GM18858 (cell line): Measurements from ENCODE around the gene UBE2D4.
"Not testable (repeated sequence)": the region's sequence is repeated elsewhere in the genome, so short reads cannot be mapped to it uniquely, and the experiment has no call there.

ENCODE experiments used
- ATAC-seq: cut with Tn5 transposase; IDR thresholded peaks from one replicate; pipeline ENCODE4 v1.9.1; 2021; ENCODE audit not compliant: unreplicated experiment

The UBE2D4 gene

DNA sequence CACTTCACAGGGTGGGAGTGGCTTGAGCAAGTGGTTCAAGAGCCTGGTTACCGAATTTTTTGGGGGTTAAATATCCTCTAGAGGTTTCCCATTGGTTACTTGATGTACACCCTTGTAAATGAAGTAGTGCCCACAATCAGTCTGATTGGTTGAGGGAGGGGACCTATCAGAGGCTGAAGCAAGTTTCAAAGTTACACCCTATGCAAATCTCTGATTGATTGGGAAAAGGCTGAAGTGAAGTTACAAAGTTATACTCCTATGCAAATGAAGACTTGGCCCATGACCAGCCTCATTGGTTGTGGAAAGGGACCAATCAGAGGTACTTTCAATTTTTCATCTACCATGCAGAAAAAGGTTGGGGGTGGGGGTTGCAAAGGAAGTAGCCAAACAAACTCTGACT lies 34.7 kb downstream of the UBE2D4 start:
- no peak for ATAC-seq

DNA sequence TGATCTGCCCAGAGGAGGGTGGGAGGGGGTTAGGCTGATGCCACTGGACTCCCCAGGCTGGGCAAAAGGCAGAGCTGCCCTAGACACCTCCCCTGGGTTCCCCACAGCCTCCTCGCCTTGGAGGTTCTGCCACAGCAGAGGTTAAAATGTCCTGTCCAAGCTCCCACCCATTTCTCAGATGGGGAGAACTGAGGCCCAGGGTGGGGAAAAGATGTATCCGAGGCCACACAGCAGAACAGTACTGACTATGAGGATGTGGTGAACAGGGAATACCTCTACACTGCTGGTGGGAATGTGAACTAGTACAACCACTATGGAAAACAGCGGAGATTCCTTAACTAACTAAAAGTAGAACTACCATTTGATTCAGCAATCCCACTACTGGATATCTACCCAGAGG lies 40.2 kb downstream of the UBE2D4 start:
- not testable (repeated sequence) for ATAC-seq

DNA sequence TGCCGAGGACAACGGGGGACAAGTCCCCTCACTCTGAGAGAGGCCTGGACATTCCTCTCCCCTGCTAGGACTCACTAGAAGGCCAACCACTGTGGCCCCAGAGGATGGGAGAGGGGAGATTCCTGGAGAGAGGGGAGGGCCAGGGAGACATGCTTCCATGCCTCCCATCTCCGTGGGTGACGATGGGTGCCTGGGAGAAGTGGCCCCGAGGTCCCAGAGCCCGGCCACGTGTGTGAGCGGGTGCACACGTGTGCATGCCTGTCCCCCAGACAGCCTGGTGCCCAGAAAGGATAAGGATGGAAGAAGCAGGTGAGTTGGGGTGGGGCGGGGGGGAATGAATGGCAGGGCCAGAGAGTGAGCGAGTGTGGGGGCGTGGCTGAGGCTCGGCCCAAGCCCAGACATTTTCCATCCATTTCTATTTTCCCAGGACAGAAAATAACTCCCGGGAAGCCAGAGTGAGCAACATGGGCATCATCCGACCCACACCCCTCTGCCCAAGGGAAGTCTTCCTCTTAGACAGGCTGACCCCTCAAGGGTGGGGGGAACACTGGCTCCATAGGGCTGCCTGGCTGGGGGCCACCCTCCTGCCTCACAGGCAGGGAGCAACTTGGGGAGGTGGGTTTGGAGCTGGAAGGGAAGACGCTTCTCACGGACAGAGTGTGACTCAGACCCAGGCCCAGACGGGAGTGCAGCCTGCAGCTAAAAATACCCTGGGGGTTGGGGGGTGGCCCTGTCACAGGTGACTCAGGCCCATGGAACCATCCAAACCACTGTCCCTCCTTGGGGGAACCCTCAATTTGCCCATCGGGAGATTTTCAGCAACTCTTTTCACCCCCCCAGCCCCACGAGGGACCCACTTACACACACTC lies 42.2 kb downstream of the UBE2D4 start:
- ATAC-seq = not testable (repeated sequence)

DNA sequence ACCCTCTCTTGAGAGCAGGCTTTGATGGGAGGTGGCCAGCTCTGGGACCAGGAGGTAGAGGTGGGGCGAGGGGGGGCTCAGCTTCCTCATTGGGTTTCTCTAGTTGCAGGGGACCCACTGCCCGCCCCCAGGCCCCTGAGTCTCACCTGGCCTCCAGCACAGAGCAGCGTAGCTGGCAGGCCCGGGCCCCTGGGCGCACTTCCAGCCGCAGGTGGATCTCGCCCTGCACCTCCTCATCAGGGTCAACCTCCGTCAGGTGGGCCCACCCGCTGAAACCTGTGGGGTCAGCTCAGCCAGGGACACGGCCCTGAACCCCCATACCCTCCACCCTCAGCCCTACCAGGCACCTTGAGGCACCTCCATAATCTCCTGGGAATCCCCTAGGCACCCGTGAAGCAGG lies 43.4 kb downstream of the UBE2D4 start:
- ATAC-seq = not testable (repeated sequence)

DNA sequence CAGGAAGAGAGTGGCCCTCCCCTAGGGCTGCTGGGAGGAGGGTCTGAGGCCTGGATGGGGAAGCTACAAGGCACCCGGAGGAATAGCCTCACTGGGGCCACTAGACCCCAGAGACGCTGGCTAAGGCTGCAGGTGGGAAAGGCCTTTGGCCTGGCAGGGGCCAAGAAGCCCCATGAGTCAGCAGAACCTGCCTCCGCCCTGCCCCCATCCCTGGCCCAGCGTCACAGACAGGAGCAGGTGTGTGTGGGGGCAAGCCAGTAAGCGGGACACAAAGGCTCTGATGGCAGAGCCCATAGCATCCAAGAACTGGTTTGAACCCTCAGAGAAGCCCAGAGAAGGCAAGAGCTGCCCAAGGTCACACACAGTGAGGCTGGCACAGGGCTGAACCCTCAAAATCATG lies 44.5 kb downstream of the UBE2D4 start:
- ATAC-seq = not testable (repeated sequence)

DNA sequence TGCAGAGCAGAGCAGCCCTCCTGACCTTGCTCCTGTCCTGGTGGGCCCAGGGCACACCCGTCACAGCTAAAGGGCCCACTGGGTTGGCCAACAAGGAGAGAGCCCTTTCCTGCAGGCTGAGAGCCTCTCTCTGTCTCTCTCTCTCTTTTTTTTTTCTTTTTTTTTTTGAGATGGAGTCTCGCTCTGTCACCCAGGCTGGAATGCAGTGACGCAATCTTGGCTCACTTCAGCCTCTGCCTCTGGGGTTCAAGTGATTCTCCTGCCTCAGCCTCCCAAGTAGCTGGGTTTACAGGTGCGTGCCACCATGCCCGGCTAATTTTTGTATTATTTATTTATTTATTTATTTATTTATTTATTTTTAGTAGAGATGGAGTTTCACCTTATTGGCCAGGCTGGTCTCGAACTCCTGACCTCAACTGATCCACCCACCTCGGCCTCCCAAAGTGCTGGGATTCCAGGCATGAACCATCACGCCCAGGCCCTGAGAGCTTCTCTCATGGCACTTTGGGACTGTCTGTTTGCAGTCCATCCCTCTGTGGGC lies 47.9 kb downstream of the UBE2D4 start:
- not testable (repeated sequence) for ATAC-seq

DNA sequence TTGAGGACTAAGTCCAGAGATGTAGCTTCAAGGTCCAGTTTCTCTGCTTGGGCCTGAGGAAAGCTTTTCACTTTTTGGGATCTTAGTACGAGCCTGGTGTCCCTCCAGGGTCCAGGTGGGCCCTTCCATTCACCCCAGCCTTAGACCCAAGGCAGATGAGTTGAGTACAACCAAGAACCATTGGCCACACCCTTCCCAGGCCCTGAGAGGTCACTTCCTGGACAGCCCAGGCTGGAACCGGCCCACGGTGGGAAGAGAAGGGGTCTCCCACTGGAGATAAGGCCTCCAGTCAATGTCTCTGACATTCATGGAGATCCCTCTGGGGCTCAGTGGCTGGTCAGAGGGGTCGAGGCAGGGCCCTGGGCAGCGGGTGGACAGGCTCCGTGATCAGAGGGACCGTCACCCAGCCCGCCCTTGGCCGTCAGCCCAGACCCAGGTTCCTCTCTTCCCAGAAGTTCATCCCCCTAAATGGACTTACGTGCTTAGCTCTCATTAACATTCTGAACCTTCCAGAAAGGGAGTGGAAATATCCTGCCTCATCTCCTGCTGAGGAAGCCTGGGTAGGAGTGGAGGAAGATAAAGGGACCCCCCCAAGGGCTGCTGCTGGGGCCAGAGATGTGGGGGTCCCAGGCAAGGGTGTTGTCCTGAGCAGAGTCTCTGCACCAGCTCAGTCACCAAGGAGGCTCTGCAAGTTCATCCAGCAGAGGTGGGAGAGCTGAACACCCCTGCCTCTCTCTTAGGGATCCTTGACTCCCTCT lies 48.7 kb downstream of the UBE2D4 start:
- ATAC-seq = not testable (repeated sequence)

DNA sequence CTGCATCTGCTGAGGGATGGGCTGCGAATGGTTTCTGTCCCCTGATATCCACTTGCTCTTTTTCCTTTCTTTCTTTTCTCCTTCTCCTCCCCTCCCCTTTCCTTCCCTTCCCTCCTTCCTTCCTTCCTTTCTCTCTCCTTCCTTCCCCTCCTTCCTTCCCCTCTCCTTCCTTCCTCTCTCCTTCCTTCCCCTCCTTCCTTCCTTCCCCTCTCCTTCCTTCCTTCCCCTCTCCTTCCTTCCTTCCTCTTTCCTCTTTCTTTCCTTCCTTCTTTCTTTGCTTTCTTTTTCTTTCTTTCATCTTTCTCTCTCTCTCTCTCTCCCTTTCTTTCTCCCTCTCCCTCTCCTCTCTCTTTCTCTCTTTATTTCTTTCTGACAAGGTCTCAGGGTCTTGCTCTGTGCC lies 51.3 kb downstream of the UBE2D4 start:
- no peak for ATAC-seq

DNA sequence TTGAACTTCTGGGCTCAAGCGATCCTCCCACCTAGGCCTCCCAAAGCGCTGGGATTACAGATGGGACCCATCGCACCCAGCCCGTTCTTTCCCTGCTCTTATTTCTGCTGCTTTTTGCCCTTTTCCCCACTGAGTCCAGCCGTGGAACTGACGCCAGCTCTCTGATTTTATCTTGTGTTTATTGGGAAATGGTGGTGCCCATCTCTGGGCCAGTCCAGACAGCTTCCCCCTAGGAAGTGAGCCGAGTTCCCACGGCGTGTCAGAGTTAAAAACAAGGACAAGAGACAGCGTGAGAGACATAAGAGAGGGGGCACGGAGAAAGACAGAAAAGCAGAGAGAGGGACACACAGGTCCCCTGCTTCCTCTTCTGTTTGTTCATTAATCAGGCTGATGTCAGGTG lies 51.9 kb downstream of the UBE2D4 start:
- not testable (repeated sequence) for ATAC-seq

DNA sequence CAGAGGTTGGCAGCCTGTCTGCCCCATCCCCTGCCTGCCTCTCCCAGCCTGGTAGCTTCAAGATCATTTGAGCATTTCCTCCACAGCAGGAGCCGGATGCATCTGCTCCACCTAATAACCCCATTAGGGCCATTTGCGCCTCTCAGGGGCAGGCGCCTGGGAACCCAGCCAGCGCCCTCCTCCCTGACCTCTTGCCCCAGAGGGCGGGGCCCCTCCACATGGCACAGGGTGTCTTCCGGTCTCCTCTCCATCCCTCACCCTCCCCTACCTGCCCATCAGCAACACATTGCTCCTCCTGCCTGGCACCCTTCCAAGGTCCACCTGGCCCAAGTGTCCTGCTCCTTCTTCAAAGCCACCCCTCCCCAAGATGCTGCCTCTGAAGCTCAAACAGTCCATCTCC lies 56.6 kb downstream of the UBE2D4 start:
- ATAC-seq = not testable (repeated sequence)

DNA sequence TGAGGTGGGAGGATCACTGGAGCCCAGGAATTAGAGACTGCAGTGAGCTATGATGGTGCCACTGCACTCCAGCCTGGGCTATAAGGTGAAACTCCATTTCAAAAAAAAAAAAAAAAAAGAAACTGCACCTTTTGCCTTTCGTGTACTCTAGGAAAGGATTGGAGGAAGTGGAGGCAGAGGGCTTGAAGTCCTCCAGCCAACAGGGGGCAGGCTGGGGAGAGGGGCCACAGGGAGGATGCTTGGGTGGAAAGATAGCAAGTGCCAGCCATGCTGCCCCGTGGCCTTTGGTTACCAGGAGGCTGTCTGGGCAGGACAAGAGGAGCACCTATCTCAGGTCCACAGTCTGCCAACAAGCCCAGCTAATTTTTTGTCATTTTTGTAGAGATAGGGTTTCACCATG lies 57.5 kb downstream of the UBE2D4 start:
- not testable (repeated sequence) for ATAC-seq

DNA sequence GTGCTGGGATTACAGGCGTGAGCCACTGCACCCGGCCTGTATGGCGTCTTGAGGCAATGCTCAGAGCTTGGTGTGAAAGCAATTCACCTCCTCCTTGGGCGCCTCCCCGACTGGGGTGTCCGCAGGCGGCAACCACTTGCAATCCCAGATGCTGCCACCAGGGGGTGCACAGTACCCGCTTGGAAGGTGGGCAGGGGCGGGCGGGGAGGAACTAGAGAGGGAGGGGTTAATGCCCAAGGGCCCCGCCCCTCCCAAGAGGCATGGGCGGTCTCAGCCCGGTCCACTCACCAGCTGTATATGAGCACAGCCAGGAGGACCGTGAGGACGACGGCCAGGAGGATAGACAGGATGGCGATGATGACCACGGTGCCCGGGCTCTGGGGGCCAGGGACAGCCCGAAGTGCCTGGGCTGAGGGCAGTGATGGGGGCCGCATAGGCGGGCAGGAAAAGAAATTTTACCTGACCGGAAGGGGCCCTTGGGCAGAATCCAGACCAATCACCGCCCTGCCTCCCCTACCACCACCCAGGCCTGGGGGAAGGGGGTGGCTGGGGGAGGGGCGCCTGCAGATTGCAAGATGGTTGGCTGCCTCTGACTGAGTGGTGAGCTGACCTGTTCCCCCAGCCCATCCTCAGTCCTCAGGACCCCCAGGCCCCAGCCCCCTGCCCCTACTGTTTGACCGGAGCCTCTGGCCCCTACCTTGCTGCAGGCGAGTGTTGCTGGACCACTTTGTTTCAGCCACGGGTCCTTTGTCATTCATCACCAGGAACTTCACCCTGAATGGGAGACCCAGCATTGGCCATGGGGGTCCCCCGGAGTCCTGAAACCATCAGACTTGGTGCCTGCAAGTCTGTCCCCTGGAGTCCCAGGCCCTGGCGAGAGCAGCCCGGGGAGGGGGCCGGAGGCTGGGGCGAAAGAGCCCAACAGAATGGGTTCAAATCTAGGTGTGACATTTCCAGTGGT lies 59.9 kb downstream of the UBE2D4 start:
- peak; percentile 56 for ATAC-seq

DNA sequence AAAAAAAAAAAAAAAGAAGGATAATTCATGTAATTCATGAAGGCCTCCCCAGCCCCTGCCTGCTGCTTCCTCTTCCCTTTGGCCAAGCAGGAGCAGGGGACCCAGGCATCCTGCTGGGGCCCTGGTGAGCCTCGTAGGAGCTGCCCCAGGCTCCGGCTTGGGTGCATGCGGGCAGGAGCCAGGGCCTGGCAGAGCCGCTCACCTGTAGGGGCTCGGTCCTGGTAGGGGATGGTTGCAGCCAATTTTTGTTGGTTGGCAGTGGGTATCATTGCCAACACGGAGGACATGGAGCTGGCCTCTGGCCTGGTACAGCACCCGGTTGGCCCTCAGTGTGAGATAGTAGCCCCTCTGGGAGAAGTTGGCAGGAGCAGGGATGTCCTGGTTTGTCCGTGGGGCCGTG lies 61.2 kb downstream of the UBE2D4 start:
- ATAC-seq = not testable (repeated sequence)

DNA sequence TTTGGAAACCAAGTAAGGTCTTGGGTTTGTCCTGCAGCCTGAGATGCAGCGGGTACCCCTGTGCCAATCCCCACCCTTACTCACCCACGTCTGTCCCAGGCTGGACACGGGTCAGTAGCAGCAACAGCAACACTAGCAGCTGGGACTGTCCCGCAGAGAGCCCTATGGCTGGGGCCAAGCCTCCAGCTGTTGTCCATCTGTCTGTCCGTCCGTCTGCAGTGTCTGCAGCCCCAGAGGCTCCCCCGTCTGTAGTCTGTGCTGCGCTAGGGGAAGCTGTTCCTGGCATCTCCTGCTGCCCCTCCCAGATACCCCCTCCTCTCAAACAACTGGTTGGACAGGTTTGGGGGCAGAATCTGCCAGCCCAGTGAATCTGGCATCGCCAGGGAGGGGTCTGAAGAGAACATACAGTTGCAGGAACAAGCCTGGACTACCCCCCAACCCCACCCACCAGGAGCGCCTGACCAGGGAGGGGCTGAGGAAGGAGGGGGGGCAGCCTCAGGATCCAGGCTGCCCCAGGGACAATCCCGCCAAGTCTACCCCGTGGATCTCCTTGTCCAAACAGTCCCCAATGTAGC lies 63.9 kb downstream of the UBE2D4 start:
- not testable (repeated sequence) for ATAC-seq

DNA sequence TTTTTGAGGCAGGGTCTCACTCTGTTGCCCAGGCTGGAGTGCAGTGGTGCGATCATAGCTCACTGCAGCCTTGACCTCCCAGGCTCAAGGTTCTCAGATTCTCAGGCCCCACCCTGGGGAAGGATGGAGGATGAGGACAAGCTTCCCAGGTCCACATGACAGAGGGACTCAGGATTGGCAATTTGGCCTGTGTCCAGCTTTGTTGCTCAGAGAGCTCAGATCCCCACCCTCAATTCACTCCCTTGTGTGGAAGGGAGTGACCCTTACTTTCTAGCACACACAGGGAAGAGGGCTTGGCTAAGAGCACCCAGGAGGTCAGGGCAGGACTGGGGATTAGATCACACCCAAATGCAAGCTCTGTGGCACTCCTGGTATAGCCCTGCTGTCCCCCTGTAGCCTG lies 64.6 kb downstream of the UBE2D4 start:
- not testable (repeated sequence) for ATAC-seq

DNA sequence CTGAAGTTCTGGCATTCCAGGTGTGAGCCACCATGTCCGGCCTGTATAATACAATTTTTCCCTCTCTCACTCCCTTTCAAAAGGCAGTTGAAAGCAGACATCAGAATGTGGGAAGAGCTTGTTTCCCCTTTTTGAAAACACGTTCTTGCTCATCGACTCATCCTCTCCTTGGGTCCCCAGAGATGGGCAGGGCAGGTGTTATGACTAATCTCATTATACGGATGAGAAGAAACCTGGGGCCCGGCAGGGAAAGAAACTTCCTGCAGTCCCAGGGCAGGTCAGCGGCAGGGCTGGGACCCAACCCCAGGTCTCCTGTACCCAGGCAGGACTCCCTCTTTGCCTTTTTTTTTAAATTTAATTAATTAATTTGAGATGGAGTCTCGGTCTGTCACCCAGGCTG lies 66.7 kb downstream of the UBE2D4 start:
- peak; percentile 85 for ATAC-seq

DNA sequence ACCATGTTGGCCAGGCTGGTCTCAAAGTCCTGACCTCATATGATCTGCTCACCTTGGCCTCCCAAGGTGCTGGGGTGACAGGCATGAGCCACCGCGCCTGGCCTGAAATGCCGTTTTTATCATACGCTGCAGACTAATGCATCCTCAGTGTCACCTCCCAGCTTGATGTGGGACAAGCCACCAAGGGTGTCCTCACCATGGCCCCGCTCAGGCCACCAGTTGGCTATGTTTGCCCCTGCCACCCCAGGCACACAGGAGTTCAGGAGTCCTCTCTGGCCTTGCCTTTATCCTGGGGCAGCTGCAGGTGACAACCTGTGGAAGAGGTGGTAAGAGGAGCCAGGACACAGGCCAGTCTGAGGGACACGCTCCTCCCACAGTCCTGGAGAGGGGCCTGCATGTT lies 68.4 kb downstream of the UBE2D4 start:
- not testable (repeated sequence) for ATAC-seq

DNA sequence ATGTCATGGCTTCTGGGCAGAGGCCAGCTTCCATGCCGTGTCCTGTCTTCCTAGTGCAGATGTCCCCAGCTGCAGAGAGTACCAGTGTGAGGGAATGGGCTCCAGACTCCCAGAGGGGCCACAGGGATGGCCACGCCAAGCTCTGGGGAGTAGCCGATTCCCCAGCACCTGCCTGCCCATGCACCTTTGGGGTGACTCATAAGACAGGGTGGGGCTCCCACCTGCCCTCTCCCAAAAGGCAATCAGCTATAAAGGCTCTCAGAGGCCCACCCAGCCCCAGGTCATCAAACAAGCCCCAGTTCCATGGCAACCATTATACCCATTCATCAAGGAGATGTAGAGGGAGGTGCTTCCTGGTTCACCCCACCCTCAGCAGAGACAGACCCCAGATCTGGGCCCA lies 71.3 kb downstream of the UBE2D4 start, which contains the start of gene SPDYE1:
Gene SPDYE1 (plus strand): TSS at position 366 of the 400 bp plus-strand sequence. CDS start 2,053 bp downstream, outside the sequence.
- not testable (repeated sequence) for ATAC-seq
